ENCODE results near the gene SRBD1. TPM values are rescaled to one million over a fixed set of nuclear protein-coding genes. Genes with fewer than 3 reads are reported as not detected.

Gene SRBD1
- total and polyA plus RNA-seq, 12 donors: 2.5 to 13.5 (median 10.0) TPM

DNA sequence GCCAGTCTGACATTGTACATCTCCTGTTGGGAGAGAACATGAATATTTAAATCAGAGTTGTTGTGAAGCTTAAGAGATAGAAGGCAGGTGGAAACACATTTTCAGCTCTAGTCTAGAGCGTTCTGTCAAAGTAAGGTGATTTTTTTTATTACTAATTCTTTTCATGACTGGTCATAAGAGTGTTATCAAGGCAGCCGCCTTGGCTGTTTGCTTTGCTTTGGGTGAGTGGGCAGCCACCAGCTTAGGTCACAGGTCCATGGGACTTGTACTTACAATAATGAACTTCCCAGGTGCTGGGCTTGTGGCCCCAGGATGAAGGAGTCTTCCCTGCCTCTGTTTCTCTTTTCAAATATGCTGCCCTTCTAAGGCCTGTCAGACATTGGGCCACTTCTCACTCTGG is 256.3 kb downstream of the SRBD1 start:
- 94 to 99% methylated on average over 2 of the region's 2 CpGs for WGBS, 2 donors

DNA sequence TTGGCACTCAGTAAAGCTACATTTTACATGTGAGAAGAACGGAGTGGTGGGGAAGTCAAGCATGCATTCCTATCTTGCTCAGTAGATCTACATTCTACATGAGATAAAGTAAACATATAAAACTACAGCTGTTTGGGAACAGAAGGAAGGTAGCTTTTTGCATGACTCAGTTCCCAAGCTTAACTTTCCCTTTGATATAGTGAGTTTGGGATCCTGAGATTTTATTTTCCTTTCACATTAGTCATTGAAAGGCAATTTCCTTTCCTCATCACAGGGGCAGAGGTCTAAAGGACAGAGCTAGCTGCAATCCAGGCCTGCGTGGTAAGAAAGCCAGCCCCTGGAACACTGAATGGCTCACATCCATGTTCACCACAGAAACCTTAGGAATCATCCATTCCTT is 257.2 kb downstream of the SRBD1 start:
- WGBS, 2 donors: 49 to 50% methylated on average over 2 of the region's 2 CpGs
- no peak overlapping the region for H3K4me3 ChIP-seq
- TF ChIP-seq, protein P1, sequence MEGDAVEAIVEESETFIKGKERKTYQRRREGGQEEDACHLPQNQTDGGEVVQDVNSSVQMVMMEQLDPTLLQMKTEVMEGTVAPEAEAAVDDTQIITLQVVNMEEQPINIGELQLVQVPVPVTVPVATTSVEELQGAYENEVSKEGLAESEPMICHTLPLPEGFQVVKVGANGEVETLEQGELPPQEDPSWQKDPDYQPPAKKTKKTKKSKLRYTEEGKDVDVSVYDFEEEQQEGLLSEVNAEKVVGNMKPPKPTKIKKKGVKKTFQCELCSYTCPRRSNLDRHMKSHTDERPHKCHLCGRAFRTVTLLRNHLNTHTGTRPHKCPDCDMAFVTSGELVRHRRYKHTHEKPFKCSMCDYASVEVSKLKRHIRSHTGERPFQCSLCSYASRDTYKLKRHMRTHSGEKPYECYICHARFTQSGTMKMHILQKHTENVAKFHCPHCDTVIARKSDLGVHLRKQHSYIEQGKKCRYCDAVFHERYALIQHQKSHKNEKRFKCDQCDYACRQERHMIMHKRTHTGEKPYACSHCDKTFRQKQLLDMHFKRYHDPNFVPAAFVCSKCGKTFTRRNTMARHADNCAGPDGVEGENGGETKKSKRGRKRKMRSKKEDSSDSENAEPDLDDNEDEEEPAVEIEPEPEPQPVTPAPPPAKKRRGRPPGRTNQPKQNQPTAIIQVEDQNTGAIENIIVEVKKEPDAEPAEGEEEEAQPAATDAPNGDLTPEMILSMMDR (IDR thresholded peaks at IDR 0.05): no peak
- H3K36me3 ChIP-seq: no peaks in the 10 kb centered on the region
- DNase-seq (no peak), ATAC-seq (no peak)
- intact Hi-C loops (cut with DNase I): no loop called here
- no peak overlapping the region for H3K27ac ChIP-seq
- peaks cover 0 to 6% (median 0%) of the 10 kb centered on the region in 9 donors for H3K4me1 ChIP-seq
- no peaks in the 10 kb centered on the region for H3K9me3 ChIP-seq
- H3K27me3 ChIP-seq: no peaks in the 10 kb centered on the region

More for the DNA sequence above, 256.3 kb downstream of the SRBD1 start:
- Histone ChIP-seq H3K27ac (no peak overlapping the region), H3K4me3 (no peak overlapping the region), H3K4me1 (peaks cover 0 to 6% (median 0%) of the 10 kb centered on the region in 9 donors), H3K36me3 (no peaks in the 10 kb centered on the region), H3K9me3 (no peaks in the 10 kb centered on the region), H3K27me3 (no peaks in the 10 kb centered on the region)
- DNase-seq (no peak), ATAC-seq (no peak)
- intact Hi-C loops (cut with DNase I): no loop called here
- TF ChIP-seq, protein P1 (IDR thresholded peaks at IDR 0.05): no peak

DNA sequence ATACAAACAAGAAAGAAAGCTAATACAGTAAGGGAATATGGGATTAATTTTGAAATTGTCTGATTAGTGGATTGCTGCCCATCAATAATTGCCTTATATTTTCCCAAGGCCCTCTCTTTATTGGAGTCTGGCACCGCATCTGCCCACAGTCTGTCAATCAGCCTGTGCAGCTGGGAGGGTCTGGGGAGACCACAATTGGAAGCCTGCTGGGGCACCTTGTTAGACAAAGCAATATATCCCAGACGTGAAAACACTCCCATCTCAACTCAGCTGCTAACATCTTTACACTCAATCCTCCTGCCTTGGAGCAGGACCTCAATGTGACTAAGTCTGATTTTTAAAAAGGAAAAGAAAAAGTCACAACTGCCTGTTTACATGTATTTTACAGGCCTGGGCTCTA is 258.6 kb downstream of the SRBD1 start:
- TF ChIP-seq, protein P1 (IDR thresholded peaks at IDR 0.05): no peak

DNA sequence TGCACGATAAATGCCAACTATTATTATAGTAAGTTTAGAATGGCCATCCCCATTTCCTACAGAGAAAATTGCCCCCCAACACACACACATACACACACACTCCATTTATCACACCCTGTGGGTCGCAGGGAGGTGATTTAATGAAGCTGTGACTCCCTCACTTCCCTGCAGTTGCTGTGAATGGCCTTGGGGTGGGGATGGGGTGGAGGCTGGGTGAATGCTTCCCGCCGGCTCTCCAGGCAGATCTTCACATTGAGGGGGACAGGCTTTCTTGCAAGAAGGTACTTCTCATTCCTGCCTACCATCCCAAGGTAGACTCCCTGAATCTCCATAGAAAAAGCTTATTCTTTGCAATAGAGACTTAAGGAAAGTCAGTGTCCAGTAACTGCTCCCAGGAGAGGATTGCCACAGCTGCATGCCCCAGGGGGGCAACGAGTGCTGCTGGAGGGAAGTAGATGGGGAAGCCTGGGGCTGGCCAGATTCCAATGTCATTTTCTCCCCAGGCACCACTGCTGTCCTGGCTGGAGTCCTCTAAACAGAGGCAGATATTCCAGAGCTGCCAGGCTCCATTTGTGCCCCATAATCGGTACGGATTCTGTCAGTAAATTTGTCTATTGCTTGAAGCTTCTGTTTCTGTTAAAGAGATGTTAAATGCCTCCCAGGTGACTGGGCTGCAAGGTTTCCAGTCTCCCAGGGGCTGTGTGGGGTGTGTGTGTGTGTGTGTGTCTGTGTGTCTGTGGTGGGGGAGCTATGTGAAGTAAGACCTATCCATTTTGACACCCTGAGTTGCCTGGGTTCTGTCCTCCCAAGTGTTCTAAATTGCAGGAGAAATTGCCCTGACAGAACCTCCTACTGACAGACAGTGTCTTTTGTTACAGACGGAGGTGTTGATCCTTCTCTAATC is 265.5 kb downstream of the SRBD1 start:
- Histone ChIP-seq H3K27ac (no peak overlapping the region), H3K4me3 (no peak overlapping the region), H3K4me1 (no peaks in the 10 kb centered on the region), H3K36me3 (no peaks in the 10 kb centered on the region), H3K9me3 (peaks cover 0 to 6% (median 0%) of the 10 kb centered on the region in 11 donors), H3K27me3 (peaks cover 0 to 23% (median 0%) of the 10 kb centered on the region in 7 donors)
- 49 to 51% methylated on average over 8 of the region's 8 CpGs for WGBS, 2 donors
- intact Hi-C loops (cut with DNase I): no loop called here
- TF ChIP-seq, protein P1 (IDR thresholded peaks at IDR 0.05): no peak
- DNase-seq (no peak), ATAC-seq (no peak)

More for the DNA sequence above, 258.6 kb downstream of the SRBD1 start:
- DNase-seq (no peak), ATAC-seq (no peak)
- intact Hi-C loops (cut with DNase I): no loop called here
- no peaks in the 10 kb centered on the region for H3K27me3 ChIP-seq
- peaks cover 0 to 6% (median 0%) of the 10 kb centered on the region in 9 donors for H3K4me1 ChIP-seq
- WGBS, 2 donors: 85 to 87% methylated on average over 2 of the region's 2 CpGs
- H3K27ac ChIP-seq: no peak overlapping the region
- H3K9me3 ChIP-seq: peaks cover 0 to 1% (median 0%) of the 10 kb centered on the region in 11 donors
- no peaks in the 10 kb centered on the region for H3K36me3 ChIP-seq
- no peak overlapping the region for H3K4me3 ChIP-seq

All from heart right ventricle (tissue), 16 donors.